Activated naive CD8-positive, alpha-beta T cell treated with anti-CD3 and anti-CD28 coated beads, Interleukin-2, amount 10 ng/mL, durations not matched to agents 7 days and 5 days (primary cell): ENCODE results near the gene SRPRB. TPM values are rescaled to one million over a fixed set of nuclear protein-coding genes. Genes with fewer than 3 reads are reported as not detected.
A peak's percentile ranks its signal among the peaks of the same experiment; 100 is the strongest.

ENCODE experiments used
- ATAC-seq: fragments of 150-1000 bp; cut with Tn5 transposase; one replicate; pipeline ENCODE4 v1.10.0; 2021; ENCODE audit warnings: low read depth, moderate library complexity
- POLR2A ChIA-PET: fragments of 350-600 bp; sonication (Branson Sonifier 250); formaldehyde crosslinking; loops from one replicate; lab custom pipeline; 2021; ENCODE audit warnings: antibody characterized with exemption; lab: Charles Lee
- DNase-seq: peaks from one replicate; pipeline ENCODE4 v3.0.0; 2021
- H3K27ac Mint-ChIP-seq: one replicate; pipeline ENCODE4 v1.8.0; 2022; ENCODE audit warnings: mild to moderate bottlenecking, mixed read lengths
- H3K27me3 Mint-ChIP-seq: one replicate; pipeline ENCODE4 v1.8.0; 2022; ENCODE audit warnings: mild to moderate bottlenecking, moderate library complexity, mixed read lengths
- H3K36me3 Mint-ChIP-seq: one replicate; pipeline ENCODE4 v1.8.0; 2021; ENCODE audit warnings: mild to moderate bottlenecking, mixed read lengths
- H3K4me1 Mint-ChIP-seq: one replicate; pipeline ENCODE4 v1.8.0; 2021; ENCODE audit warnings: mixed read lengths
- H3K4me3 Mint-ChIP-seq: one replicate; pipeline ENCODE4 v1.8.0; 2022; ENCODE audit warnings: mild to moderate bottlenecking, moderate library complexity, mixed read lengths
- H3K9me3 Mint-ChIP-seq: one replicate; pipeline ENCODE4 v1.8.0; 2021; ENCODE audit warnings: mixed read lengths
- total RNA-seq, 2 experiments: library from RNA; stranded (reverse); gene quantifications; one replicate each; pipeline ENCODE4 v1.2.3, GENCODE V29; 2021

SRPRB gene
- total RNA-seq, 2 experiments from 2014 or later = 39.3 to 39.7 TPM

DNA sequence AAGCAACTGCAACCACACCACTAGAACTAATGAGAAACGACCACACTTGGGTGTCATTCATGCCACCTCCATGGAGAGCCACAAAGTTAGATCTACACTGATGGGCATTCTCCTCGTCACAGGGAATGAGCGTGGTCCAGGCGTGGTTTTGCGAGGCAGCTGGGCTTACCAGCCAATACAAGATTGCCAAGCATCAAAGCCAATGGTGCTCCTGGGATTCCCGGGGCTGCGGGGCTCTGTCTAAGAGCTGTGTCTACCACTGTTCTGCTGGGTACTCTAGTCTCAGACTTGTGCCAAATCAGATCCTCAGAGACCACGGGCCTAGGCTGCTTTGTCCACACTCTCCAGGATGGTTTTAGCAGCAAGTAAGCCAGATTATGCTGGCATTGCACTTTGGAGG, 46.3 kb downstream of the SRPRB start:
- POLR2A ChIA-PET = no interaction called here
- no peak for DNase-seq
- Mint-ChIP-seq H3K4me1 (peaks cover 3% of the 10 kb centered on the region), H3K36me3 (no peaks in the 10 kb centered on the region), H3K27me3 (peaks cover 15% of the 10 kb centered on the region), H3K4me3 (no peak overlapping the region), H3K27ac (no peak overlapping the region), H3K9me3 (no peaks in the 10 kb centered on the region)
- no peak for ATAC-seq

DNA sequence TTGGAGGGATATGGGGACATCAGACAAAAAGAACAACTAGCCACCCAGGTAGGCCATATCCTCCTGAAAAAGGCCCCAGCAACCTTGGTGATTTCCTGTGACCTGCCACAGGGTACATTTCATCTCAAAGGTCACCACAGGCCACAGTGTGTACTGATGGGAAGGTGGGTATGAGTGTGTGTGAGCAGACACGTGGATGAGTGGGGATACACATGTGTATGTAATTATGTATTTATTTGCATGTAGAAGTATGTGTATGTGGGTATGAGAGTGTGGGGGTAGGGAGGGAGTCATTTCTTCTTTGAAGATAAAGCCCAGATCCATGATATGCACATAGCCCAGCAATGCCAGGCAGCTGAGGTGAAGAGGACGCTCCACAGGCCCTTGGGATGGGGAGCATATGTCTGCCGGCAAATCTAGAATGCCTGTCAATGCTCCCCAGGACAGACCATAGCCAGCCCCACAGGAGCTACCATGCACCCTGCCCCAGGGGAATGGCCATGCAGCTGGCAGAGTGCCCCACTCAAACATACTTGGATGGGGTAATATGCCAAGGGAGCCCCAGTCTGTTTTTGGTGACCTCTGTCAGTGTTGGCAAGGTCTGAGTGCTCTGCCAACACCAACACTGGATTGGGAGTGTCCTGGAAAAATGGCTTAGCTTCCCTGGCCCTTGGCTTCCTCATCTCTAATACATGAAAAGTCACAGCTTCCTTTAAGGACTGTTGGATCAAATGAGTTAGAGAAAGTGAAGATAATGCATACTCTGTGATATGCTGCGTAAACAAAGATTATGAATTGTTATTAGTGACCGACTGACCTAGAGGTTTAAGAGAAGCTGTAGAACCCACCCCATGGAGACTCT, 47.7 kb downstream of the SRPRB start:
- DNase-seq (no peak), ATAC-seq (peak; percentile 28)
- H3K9me3 Mint-ChIP-seq = no peaks in the 10 kb centered on the region
- H3K27me3 Mint-ChIP-seq = peaks cover 7% of the 10 kb centered on the region
- POLR2A ChIA-PET = no interaction called here
- no peak overlapping the region for H3K4me3 Mint-ChIP-seq
- peaks cover 10% of the 10 kb centered on the region for H3K4me1 Mint-ChIP-seq
- no peak overlapping the region for H3K27ac Mint-ChIP-seq
- H3K36me3 Mint-ChIP-seq = no peaks in the 10 kb centered on the region

DNA sequence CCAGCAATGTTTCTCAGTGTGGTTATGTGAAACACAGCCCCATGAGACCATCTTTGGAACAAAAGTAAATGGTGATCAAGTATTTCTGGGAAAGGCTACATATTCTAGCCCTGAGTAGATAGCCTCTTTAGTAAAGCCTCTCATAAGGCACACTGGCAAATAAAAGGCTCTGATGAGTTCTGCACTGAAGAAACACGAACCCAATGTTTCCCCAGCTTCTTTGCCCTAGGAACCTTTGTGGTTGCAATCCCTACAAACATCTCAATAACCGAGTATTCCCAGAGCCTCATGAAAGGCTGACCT, 48.3 kb downstream of the SRPRB start:
- no peak overlapping the region for H3K4me3 Mint-ChIP-seq
- peaks cover 4% of the 10 kb centered on the region for H3K27me3 Mint-ChIP-seq
- H3K36me3 Mint-ChIP-seq = no peaks in the 10 kb centered on the region
- H3K4me1 Mint-ChIP-seq = peaks cover 10% of the 10 kb centered on the region
- POLR2A ChIA-PET = no interaction called here
- H3K27ac Mint-ChIP-seq = no peak overlapping the region
- ATAC-seq (no peak), DNase-seq (no peak)
- no peaks in the 10 kb centered on the region for H3K9me3 Mint-ChIP-seq

DNA sequence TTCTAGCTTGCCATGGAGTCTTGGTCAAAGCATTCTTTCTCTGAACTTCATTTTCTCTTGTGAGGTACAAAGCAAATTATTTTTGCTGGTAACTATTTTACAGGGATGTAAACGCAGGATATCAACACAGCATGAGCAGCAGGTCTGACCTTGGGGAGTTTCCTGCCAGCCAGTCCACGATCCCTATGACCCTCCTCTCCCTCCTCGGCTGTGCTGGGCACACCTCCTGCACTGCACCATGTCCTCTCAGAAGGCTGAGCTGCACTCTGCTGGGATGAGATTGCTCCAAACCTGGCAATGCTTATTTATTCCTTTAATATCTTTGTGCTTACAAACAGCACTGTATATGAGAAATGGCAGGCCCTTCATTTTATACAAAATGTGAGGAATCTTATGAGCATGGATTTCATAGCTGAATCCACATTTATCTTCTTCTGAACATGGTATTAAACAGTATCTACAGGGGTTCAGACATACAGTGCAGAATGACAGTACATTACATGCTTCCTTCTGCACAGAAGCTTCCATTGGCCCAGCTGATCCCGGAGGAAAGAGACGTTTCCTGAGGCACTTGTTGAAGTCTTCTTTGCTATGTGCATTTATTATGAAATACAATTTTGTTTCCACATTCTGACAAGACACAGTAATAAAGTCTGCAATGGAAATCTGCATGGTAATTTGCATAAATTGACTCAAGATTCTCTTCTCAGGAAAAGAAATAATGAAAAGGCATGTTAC, 48.8 kb downstream of the SRPRB start:
- Mint-ChIP-seq H3K36me3 (no peaks in the 10 kb centered on the region), H3K27me3 (peaks cover 2% of the 10 kb centered on the region), H3K27ac (no peak overlapping the region), H3K9me3 (no peaks in the 10 kb centered on the region), H3K4me3 (no peak overlapping the region), H3K4me1 (peaks cover 10% of the 10 kb centered on the region)
- DNase-seq (no peak), ATAC-seq (no peak)
- POLR2A ChIA-PET = no interaction called here

DNA sequence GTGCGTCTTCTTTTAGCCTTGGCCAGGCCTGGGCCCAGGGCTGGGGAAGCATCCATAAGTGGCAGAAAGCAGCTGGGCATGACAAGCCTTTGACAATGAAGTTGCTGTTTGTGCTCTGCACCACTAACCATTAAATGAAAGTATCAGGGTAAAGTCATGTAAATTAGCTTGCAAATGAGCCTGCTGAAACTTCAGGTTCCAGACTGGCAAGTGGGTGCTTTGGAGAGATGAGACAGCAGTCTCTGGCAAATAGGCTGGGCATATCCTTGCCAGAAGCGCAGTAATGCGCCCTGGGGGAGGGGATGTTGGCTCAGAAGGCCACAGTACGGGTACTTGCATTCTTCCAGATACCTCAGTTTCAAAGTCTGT, 49.4 kb downstream of the SRPRB start:
- Mint-ChIP-seq H3K27ac (no peak overlapping the region), H3K4me3 (no peak overlapping the region), H3K36me3 (no peaks in the 10 kb centered on the region), H3K9me3 (no peaks in the 10 kb centered on the region), H3K4me1 (peaks cover 10% of the 10 kb centered on the region), H3K27me3 (peaks cover 2% of the 10 kb centered on the region)
- DNase-seq = no peak
- no peak for ATAC-seq
- POLR2A ChIA-PET = no interaction called here

DNA sequence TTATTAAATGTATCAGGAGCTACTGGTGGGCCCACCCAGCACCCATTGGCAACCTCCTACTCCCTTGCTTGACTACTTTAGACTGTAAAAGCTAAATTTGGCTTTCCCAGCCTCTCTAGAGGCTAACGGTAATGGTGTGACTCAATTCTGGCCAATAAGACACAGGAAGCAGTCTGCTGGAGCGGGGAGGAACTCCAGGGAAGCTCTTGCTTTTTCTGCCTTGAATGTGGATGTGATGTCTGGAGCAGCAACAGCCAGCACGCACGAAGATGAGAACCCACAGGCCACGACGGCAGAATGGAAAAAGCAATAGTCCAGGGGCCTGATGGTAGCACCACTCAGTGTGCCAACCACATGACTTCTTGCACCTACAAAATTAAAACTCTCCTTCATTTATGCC, 50.2 kb downstream of the SRPRB start:
- no peaks in the 10 kb centered on the region for H3K27me3 Mint-ChIP-seq
- H3K9me3 Mint-ChIP-seq = no peaks in the 10 kb centered on the region
- no peak overlapping the region for H3K4me3 Mint-ChIP-seq
- ATAC-seq (no peak), DNase-seq (no peak)
- POLR2A ChIA-PET = no interaction called here
- no peaks in the 10 kb centered on the region for H3K36me3 Mint-ChIP-seq
- H3K27ac Mint-ChIP-seq = no peak overlapping the region
- peaks cover 10% of the 10 kb centered on the region for H3K4me1 Mint-ChIP-seq

DNA sequence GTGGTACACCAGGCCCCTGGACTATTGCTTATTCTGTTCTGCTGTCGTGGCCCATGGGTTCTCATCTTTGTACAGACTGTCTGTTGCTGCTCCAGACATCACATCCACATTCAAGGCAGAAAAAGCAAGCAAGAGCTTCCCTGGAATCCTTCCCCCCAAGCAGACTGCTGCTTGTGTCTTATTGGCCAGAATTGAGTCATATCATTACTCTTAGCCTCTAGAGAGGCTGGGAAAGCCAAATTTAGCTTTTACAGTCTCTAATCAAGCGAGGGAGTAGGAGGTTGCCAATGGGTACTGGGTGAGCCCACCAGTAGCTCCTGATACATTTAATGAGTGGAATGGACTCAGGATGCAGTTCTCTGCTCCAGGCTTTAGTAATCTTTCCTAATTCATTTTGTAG, 50.7 kb downstream of the SRPRB start:
- POLR2A ChIA-PET = no interaction called here
- H3K27ac Mint-ChIP-seq = no peak overlapping the region
- ATAC-seq (no peak), DNase-seq (no peak)
- no peak overlapping the region for H3K4me3 Mint-ChIP-seq
- H3K9me3 Mint-ChIP-seq = no peaks in the 10 kb centered on the region
- H3K27me3 Mint-ChIP-seq = no peaks in the 10 kb centered on the region
- H3K36me3 Mint-ChIP-seq = no peaks in the 10 kb centered on the region
- peaks cover 9% of the 10 kb centered on the region for H3K4me1 Mint-ChIP-seq

DNA sequence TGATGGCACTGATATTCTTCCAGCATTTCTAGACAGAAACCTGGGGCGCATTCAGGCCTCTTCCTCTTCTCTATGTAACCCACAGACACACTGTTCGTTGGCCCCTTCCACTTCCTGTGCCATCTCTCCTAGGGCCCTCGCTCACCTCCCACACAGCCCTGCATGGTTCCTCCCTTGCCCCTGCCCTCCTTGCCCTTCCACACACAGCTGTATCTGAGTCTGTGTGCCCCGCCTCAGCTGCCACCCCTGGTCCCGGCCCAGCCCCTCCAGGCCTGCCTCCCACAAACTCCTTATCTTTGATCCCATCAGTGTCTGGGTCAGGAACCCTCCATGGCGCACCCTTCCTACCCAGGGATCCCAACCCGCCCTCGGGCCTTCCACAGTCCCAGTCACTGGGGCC, 52.2 kb downstream of the SRPRB start:
- no peak overlapping the region for H3K4me3 Mint-ChIP-seq
- no peaks in the 10 kb centered on the region for H3K36me3 Mint-ChIP-seq
- peaks cover 8% of the 10 kb centered on the region for H3K4me1 Mint-ChIP-seq
- POLR2A ChIA-PET = no interaction called here
- DNase-seq = no peak
- peak; percentile 75 for ATAC-seq
- no peaks in the 10 kb centered on the region for H3K9me3 Mint-ChIP-seq
- H3K27ac Mint-ChIP-seq = peak overlapping the region; percentile 64
- H3K27me3 Mint-ChIP-seq = no peaks in the 10 kb centered on the region

DNA sequence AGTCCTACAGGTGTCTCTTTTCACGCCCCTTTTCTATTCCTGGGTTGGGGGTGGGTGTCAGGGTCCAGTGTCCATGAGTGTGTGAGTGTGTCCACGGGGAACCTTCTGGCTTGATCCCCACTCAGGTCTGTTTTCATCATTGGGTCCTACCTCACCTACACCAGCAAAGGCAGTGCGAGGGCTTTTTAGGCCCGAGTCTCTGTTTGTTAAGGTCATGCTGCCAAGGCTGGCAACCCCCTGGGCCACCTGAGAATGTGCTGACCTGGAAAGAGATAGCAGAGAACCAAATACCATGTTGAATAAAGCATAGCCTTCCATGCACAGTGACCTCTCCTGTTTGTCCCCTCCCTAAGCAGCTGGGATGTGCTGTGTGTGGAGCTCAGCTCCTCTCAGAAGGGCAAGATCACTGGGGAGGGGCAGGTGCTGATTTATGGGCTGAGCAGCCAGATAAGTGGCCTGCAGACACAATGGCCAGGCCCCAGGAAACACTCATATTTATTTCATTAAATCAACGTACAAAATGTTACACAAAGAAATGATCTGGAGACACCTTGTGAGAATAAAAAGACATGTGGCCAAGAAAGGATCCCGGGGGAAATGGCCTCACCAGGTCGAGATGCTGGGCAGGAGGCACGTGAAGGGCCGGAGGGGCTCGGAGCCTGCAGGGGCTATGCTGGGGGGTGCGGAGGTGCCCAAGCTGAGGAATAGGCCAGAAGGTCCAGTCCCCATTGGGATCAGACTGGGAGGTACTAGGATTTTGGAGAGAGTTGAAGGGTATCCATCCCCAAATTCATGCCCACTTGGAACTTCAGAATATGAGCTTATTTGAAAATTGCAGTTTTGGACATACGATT, 54.0 kb downstream of the SRPRB start:
- POLR2A ChIA-PET = no interaction called here
- no peak overlapping the region for H3K27ac Mint-ChIP-seq

DNA sequence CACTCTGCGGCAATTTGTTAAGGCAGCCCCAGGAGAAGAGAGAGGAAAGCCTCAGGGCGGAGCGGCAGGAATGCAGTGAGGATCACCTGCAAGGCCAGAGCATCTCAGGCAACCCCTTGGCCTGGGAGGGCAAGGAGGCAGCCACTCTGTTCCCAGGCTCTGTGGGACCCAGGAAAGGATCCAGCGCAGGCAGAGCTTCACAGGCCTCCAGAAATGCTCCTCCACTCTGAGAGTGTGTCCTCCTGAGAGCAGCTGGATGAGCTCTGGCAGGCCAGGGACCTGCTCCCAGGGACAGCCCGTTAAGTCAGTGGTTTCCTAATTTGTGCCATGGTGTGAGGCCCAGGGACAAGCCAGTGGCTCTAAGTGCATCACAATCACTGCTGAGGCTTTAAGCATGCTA, 54.9 kb downstream of the SRPRB start:
- H3K27ac Mint-ChIP-seq = no peak overlapping the region
- no peak overlapping the region for H3K4me3 Mint-ChIP-seq
- no peak for DNase-seq
- POLR2A ChIA-PET = no interaction called here
- no peak for ATAC-seq
- no peaks in the 10 kb centered on the region for H3K9me3 Mint-ChIP-seq
- H3K27me3 Mint-ChIP-seq = peaks cover 4% of the 10 kb centered on the region
- peaks cover 8% of the 10 kb centered on the region for H3K4me1 Mint-ChIP-seq
- no peaks in the 10 kb centered on the region for H3K36me3 Mint-ChIP-seq

More for the DNA sequence above, 54.0 kb downstream of the SRPRB start:
- Mint-ChIP-seq H3K4me3 (no peak overlapping the region), H3K9me3 (no peaks in the 10 kb centered on the region), H3K36me3 (no peaks in the 10 kb centered on the region), H3K4me1 (peaks cover 8% of the 10 kb centered on the region), H3K27me3 (peaks cover 4% of the 10 kb centered on the region)
- ATAC-seq (no peak), DNase-seq (no peak)

DNA sequence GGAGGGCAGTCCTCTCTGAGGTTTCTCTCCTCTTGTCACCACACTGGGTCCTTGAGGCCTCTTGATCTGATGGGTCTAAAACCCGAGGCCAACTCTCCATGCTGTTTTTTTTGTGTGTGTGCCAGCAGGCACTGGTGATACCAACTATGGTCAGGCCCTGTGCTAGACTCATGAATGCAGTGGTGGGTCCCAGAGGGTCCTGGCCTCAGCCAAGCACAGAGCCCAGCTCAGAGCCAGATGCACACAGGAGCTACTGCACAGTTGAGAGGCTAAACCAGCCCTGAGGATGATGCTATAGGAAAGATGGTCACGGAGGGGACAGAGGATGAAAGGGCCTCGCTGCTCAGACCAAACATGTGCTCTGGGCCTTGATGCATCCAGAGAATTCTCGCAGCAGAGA, 56.5 kb downstream of the SRPRB start:
- H3K36me3 Mint-ChIP-seq = no peaks in the 10 kb centered on the region
- H3K27ac Mint-ChIP-seq = no peak overlapping the region
- peaks cover 4% of the 10 kb centered on the region for H3K27me3 Mint-ChIP-seq

DNA sequence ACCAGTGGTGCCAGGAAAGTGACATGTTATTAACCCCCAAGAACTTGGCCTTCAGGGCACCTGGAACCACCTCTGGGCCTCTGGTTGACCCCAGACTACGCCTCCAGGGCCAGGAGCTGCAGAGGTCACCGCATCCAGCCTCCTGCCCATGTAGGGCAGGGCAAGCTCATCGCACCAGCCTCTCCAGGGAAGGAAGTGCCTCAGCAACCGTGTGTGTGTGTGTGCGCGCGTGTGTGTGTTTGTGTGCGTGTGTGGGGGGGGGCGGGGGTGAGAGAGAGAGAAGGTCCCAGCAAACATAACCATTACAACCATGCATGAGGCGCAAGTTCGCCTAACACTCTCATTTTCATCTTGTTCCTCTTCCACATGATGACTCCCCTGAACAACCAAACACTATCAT, 58.3 kb downstream of the SRPRB start:
- Mint-ChIP-seq H3K4me1 (no peaks in the 10 kb centered on the region), H3K4me3 (no peak overlapping the region), H3K36me3 (no peaks in the 10 kb centered on the region), H3K9me3 (no peaks in the 10 kb centered on the region), H3K27ac (no peak overlapping the region), H3K27me3 (peaks cover 4% of the 10 kb centered on the region)
- DNase-seq (no peak), ATAC-seq (no peak)
- POLR2A ChIA-PET = no interaction called here

More for the DNA sequence above, 56.5 kb downstream of the SRPRB start:
- no peaks in the 10 kb centered on the region for H3K9me3 Mint-ChIP-seq
- no peak overlapping the region for H3K4me3 Mint-ChIP-seq
- POLR2A ChIA-PET = no interaction called here
- H3K4me1 Mint-ChIP-seq = peaks cover 8% of the 10 kb centered on the region
- DNase-seq = no peak
- ATAC-seq = no peak

DNA sequence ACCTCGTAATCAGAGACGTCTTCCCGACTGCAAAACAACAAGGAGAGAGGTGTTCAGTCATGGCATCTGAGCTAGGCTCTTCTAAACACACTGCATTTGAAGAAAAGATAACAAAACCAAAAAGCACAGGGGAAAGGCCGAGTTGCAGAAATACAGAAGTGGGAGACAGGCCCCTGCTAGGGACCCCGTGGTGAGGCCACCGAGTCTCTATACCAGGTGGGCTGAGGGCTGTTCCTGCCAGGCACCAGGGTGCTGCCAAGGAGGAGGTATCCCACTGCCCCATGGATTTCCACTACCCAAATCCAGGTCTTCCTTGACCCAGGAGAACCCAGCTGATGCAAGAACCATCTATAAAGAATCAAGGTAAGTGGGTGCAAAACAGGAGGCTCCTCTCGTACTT, 59.0 kb downstream of the SRPRB start:
- no peak overlapping the region for H3K27ac Mint-ChIP-seq
- H3K36me3 Mint-ChIP-seq = no peaks in the 10 kb centered on the region
- no peak overlapping the region for H3K4me3 Mint-ChIP-seq
- peaks cover 7% of the 10 kb centered on the region for H3K27me3 Mint-ChIP-seq
- DNase-seq = no peak
- POLR2A ChIA-PET = no interaction called here
- no peak for ATAC-seq
- no peaks in the 10 kb centered on the region for H3K9me3 Mint-ChIP-seq
- H3K4me1 Mint-ChIP-seq = no peaks in the 10 kb centered on the region
